ENCODE results near the gene POLR3H.
A peak's percentile ranks its signal among the peaks of the same experiment; 100 is the strongest.

POLR3H gene

DNA sequence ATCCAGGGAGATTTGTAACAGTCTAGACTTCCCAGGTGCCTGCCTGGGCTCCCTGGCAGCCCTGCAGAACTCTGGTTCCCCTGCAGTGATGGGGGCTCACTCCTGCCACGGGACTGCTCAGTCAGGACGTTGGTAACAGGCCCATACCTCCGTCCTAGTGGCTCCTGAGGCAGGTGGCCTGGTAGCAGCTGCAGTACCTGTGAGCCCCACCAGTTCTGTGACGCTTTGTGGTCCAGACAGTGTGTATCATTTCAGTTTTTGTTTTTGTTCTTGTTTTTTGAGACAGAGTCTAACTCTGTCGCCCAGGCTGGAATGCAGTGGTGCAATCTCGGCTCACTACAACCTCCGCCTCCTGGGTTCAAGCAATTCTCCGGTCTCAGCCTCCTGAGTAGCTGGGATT lies 27.8 kb downstream of the POLR3H start:
- no peak for DNase-seq (ENCODE audit: low spot score)

DNA sequence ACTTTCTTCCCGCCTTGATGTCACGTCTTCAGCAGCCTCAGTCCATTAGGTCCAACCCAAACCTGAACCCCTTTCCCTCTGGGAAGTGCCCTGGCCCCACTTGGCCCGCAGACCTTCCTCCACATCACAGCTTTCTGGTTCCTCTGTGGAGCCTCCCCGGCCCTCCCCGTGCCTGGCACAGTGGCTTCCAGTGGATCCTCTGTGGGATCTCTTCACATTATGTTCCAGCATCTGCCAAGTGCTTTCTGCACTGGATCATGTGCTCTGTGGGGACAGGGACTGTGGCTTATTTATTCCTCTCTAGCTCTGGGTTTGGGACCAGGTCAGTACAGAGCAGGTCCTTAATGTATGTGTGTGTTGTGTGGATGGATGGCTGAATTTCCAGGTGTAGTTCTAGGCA lies 30.9 kb downstream of the POLR3H start:
- DNase-seq (ENCODE audit: low spot score) = no peak

DNA sequence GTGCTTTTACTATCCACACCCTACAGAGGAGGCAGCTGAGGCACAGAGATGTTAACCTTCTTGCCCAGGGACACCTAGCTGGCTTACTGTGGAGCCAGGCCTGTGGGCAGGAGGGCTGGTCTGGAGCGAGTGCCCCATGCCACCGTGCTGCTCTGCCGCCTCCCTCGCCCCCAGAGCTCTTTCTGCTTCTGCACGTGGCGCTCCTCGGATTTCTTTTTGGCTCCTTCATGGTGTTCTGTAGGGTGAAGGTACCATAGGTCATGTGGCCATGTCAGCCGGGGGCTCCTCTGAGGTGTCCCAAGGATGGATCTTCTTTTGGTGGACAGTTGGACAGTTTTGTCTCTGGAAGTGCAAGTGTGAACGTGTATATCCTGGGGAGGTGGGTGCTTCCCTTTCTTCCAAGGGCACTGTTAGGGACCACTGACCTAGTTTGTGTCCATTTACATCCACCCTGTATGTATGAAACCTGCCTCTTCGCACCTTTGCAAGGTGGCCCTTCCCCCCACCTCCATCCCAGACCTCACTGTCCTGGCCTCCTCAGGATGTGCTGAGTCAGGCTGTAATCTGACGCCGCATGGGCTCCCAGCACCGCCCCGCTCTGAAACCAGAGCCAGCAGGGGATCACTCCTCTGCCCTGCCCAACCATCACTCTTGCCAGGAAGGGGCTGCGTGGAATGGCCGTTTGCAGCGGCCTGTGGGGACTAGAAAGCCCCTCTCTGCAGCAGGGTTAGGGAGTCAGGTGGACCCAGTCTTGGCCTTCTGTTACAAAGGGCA lies 31.7 kb downstream of the POLR3H start:
- DNase-seq (ENCODE audit: low spot score) = peak; percentile 97

- no peak for DNase-seq (ENCODE audit: low spot score)
Observed at GRCh38 chr22:41511521-41511968, 32.7 kb downstream of the POLR3H start.

DNA sequence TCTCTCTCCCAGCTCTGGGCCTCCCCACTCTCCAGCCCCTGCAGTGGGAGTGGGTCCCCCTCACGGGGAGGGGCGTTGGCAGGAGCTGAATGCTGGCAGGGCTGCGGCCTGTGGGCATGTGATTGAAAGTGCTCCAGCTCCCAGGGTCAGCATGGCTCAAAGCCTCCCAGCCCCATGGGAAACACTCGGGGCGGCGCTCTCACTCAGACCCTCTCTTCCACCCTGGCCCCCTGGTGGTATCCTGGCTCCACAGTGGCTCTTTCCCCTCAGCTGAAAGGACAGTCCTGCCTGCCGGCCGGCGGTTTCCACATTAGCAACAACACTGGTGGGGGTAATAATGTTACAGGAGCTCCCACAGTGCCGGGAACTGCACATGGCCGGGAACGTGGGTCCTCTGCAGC lies 35.5 kb downstream of the POLR3H start:
- no peak for DNase-seq (ENCODE audit: low spot score)

- DNase-seq (ENCODE audit: low spot score) = no peak
Observed at GRCh38 chr22:41507330-41508063, 36.8 kb downstream of the POLR3H start.

- no peak for DNase-seq (ENCODE audit: low spot score)
Observed at GRCh38 chr22:41505511-41506220, 38.6 kb downstream of the POLR3H start.

- DNase-seq (ENCODE audit: low spot score) = no peak
Observed at GRCh38 chr22:41504816-41505215, 39.5 kb downstream of the POLR3H start.

GRCh38 chr22:41504397-41504796 lies 39.9 kb downstream of the POLR3H start:
- DNase-seq (ENCODE audit: low spot score) = no peak

GRCh38 chr22:41501209-41501608 lies 43.1 kb downstream of the POLR3H start:
- DNase-seq (ENCODE audit: low spot score) = peak; percentile 58

DNA sequence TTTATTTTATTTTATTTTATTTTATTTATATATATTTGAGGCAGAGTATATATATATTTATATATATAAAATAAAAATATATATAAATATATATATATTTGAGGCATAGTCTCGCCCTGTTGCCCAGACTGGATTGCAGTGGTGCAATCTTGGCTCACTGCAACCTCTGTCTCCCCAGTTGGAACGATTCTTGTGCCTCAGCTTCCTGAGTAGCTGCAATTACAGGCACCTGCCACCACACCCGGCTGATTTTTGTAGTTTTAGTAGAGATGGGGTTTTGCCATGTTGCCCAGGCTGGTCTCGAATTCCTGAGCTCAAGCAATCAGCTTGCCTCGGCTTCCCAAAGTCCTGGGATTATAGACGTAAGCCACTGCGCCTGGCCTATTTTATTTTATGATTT lies 44.0 kb downstream of the POLR3H start:
- no peak for DNase-seq (ENCODE audit: low spot score)

- no peak for DNase-seq (ENCODE audit: low spot score)
Observed at GRCh38 chr22:41499624-41500280, 44.5 kb downstream of the POLR3H start.

DNA sequence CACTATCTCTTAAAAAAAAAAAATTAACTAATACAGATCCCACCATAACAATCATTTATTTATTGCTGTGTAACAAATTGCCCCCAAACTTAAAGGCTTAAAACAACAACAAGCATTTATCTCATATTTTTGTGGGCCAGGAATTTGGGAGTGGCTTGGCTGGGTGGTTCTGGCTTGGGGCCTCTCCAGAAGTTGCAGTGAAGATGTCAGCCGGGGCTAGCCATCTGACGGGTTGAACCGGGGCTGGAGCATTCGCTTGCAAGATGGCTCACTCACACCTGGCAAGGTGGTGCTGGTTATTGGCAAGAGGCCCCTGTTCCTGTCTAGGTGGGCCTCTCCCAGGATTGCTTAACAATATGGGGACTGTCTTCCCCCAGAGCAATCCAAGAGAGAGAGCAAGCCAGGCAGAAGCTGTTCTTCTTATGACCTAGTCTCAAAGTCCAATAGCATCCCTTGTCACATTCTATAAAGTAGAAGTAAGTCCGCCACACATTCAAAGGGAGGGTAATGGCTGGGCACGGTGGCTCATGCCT lies 45.9 kb downstream of the POLR3H start:
- DNase-seq (ENCODE audit: low spot score) = no peak

- no peak for DNase-seq (ENCODE audit: low spot score)
Observed at GRCh38 chr22:41491374-41492100, 52.7 kb downstream of the POLR3H start.

DNA sequence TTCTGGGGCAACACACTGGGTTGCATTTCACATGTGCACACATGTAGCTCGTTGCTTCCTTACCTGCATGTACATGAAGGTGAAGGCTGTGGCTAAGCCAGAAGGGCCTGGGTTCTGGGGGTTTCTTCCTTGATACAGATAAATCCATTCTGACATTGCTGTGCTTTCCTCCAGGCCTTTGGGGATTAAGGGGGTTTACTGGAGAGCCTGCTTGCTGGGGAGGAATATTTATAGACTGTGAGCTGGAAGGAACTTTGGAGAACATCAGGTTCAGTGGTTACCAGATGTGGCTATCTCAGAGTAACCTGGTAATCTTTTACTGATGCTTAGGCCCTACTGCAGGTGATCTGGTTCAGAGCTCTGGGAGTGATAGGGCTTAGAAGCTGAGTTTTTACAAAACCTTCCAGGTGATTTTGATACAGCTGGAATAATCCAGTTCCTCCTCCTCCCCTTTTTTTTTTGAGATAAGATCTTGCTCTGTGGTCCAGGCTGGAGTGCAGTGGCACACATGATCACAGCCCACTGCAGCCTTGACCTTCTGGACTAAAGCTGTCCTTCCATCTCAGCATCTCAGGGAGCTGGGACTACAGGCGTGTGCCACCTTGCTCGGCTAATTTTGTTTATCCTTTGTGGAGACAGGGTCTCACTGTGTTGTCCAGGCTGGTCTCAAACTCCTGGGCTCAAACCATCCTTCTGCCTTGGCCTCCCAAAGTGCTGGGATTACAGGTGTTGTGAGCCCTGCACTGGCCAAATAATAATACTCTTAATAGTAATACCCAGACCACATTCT lies 55.5 kb downstream of the POLR3H start:
- no peak for DNase-seq (ENCODE audit: low spot score)

DNA sequence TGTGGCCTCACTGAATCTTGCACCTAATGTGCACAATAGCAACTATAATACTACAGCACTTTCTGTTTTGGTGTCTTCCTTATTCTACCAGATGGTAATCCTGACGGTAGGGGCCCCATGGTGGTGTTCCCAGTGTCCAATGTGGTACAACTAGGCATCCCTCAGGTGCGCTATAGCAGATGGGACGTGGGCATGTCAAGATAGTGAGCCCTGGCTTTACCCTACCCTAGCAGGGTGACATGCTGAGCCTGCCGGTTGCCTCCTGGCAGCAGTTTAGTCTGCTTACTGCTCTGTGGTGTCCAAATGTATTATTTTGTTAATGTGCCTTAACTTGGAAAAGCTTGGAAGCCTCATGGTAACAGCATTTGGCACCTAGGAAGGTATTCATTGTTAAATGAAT lies 56.2 kb downstream of the POLR3H start:
- no peak for DNase-seq (ENCODE audit: low spot score)

- no peak for DNase-seq (ENCODE audit: low spot score)
Observed at GRCh38 chr22:41487037-41487935, 57.0 kb downstream of the POLR3H start.

DNA sequence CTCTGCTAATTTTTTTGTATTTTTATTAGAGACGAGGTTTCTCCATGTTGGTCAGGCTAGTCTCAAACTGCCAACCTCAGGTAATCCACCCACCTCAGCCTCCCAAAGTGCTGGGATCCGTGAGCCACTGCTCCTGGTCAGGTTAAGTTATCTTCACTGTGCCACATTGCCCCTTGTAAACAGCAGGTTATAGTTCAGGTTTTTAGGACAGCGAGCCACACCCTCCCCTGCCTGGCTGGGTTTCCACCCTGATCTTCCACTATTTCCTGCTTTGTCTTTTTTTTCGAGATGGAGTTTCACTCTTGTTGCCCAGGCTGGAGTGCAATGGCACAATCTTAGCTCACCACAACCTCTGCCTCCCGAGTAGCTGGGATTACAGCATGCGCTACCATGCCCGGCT lies 59.2 kb downstream of the POLR3H start:
- DNase-seq (ENCODE audit: low spot score) = no peak

GRCh38 chr22:41482319-41482935 lies 61.8 kb downstream of the POLR3H start:
- peak; percentile 27 for DNase-seq (ENCODE audit: low spot score)
